Measurements from ENCODE around the gene EFHD1. TPM values are rescaled to one million over a fixed set of nuclear protein-coding genes. Genes with fewer than 3 reads are reported as not detected.
A peak's percentile ranks its signal among the peaks of the same experiment; 100 is the strongest.

Gene EFHD1
- total RNA-seq, 1 experiment from 2014 or later, result not detected

- POLR2A ChIA-PET, result no interaction called here
These were observed 18.1 kb upstream of the EFHD1 start for GRCh38 chr2:232615339-232615738.

GRCh38 chr2:232621186-232621585 lies 12.2 kb upstream of the EFHD1 start:
- intact Hi-C loops (cut with micrococcal nuclease), result no loop called here
- H3K27ac Mint-ChIP-seq (ENCODE audit: low read depth, unreplicated experiment), result no peak overlapping the region
- peaks cover 8% of the 10 kb centered on the region for H3K4me1 Mint-ChIP-seq (ENCODE audit: insufficient read depth, unreplicated experiment)
- no TSS peak for BruUV-seq (replicated peaks)
- H3K36me3 Mint-ChIP-seq (ENCODE audit: insufficient read depth, unreplicated experiment), result no peaks in the 10 kb centered on the region
- no peak for DNase-seq (ENCODE audit: unreplicated experiment)
- no peaks in the 10 kb centered on the region for H3K27me3 Mint-ChIP-seq (ENCODE audit: insufficient read depth, unreplicated experiment)
- H3K9me3 Mint-ChIP-seq (ENCODE audit: unreplicated experiment), result no peaks in the 10 kb centered on the region
- CTCF ChIA-PET, result no interaction called here
- no peak for TF ChIP-seq CTCF (IDR thresholded peaks at IDR 0.05; ENCODE audit: unreplicated experiment)
- POLR2A ChIA-PET, result no interaction called here
- no peak overlapping the region for H3K4me3 Mint-ChIP-seq (ENCODE audit: unreplicated experiment)

More at GRCh38 chr2:232615339-232615738, 18.1 kb upstream of the EFHD1 start:
- H3K4me1 Mint-ChIP-seq (ENCODE audit: insufficient read depth, unreplicated experiment), result peaks cover 9% of the 10 kb centered on the region
- BruUV-seq (replicated peaks), result no TSS peak
- no peaks in the 10 kb centered on the region for H3K27me3 Mint-ChIP-seq (ENCODE audit: insufficient read depth, unreplicated experiment)
- DNase-seq (ENCODE audit: unreplicated experiment), result no peak
- intact Hi-C loops (cut with micrococcal nuclease), result no loop called here
- no peak for TF ChIP-seq CTCF (IDR thresholded peaks at IDR 0.05; ENCODE audit: unreplicated experiment)
- H3K4me3 Mint-ChIP-seq (ENCODE audit: unreplicated experiment), result no peak overlapping the region
- CTCF ChIA-PET, result no interaction called here
- no peaks in the 10 kb centered on the region for H3K9me3 Mint-ChIP-seq (ENCODE audit: unreplicated experiment)
- H3K36me3 Mint-ChIP-seq (ENCODE audit: insufficient read depth, unreplicated experiment), result peaks cover 5% of the 10 kb centered on the region
- H3K27ac Mint-ChIP-seq (ENCODE audit: low read depth, unreplicated experiment), result no peak overlapping the region

GRCh38 chr2:232622563-232622962 lies 10.8 kb upstream of the EFHD1 start:
- ChIA-PET CTCF (interaction anchor here (0.8 kb wide), 1 partner anchor 11 kb away, joined by 3 read pairs; no protein-coding TSS in a partner anchor), POLR2A (no interaction called here)
- Mint-ChIP-seq H3K4me3 (ENCODE audit: unreplicated experiment) (no peak overlapping the region), H3K27ac (ENCODE audit: low read depth, unreplicated experiment) (no peak overlapping the region), H3K27me3 (ENCODE audit: insufficient read depth, unreplicated experiment) (no peaks in the 10 kb centered on the region), H3K4me1 (ENCODE audit: insufficient read depth, unreplicated experiment) (peaks cover 8% of the 10 kb centered on the region), H3K36me3 (ENCODE audit: insufficient read depth, unreplicated experiment) (no peaks in the 10 kb centered on the region), H3K9me3 (ENCODE audit: unreplicated experiment) (no peaks in the 10 kb centered on the region)
- intact Hi-C loops (cut with micrococcal nuclease), result no loop called here
- DNase-seq (ENCODE audit: unreplicated experiment), result no peak
- no TSS peak for BruUV-seq (replicated peaks)
- no peak for TF ChIP-seq CTCF (IDR thresholded peaks at IDR 0.05; ENCODE audit: unreplicated experiment)

DNA sequence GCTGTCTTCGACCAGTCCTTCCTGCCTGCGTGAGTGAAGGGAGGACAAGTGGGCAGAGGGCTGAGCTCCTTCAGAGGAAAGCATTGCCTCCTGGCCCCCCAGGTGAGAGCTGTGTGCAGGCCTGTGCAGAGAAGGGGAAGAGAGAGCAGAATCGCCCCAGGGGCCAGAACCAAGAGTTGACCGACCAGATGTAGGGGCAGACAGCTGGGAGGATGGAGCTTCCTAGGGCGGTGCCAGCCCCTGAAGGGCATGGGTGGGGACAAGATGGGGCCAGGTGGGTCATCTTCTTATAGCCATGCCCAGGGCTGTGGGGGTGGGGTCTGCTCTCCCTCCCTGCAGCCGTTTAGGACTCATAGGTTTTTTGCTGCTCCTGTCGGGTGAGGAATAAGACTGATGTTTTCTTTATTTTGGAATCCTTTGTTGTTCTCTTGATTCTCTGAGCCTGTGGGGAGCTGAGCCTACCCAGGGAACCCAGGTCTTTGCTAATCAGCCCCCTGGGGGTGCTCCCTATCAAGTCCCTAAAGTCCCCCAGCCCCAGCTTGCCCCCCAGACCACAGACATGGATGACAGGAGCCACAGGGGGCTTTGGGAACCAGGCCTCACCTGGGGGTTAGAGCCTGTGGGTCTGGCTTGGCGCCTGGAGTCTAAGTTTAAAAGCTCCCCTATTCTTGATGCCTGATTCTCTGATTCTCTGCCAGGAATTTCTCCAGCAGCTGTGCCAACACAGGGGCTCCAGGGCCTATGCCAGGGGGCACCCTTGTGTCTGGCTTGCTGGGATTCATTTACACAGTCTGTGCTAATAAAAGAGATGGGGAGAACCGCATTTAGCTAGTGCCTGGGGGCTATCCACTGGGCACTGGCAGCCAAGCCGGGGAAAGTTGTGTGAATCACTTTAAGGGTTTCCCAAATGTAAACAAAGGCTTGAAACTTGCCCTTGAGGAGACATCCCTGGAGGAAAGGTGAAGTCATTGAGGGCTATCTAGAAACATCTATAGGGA lies 9.3 kb upstream of the EFHD1 start:
- CTCF ChIA-PET, result interaction anchor here (0.5 to 2.1 kb wide), 3 partner anchors 13 to 356 kb away, joined by 3 to 22 read pairs (median 4); no protein-coding TSS in a partner anchor
- peak; percentile 81 for DNase-seq (ENCODE audit: unreplicated experiment)
- intact Hi-C loops (cut with micrococcal nuclease), result no loop called here
- no TSS peak for BruUV-seq (replicated peaks)
- Mint-ChIP-seq H3K4me3 (ENCODE audit: unreplicated experiment) (no peak overlapping the region), H3K27ac (ENCODE audit: low read depth, unreplicated experiment) (no peak overlapping the region), H3K4me1 (ENCODE audit: insufficient read depth, unreplicated experiment) (peaks cover 8% of the 10 kb centered on the region), H3K9me3 (ENCODE audit: unreplicated experiment) (no peaks in the 10 kb centered on the region), H3K36me3 (ENCODE audit: insufficient read depth, unreplicated experiment) (no peaks in the 10 kb centered on the region), H3K27me3 (ENCODE audit: insufficient read depth, unreplicated experiment) (no peaks in the 10 kb centered on the region)
- POLR2A ChIA-PET, result interaction anchor here (1.0 kb wide), 1 partner anchor 627 kb away, joined by 3 read pairs; the partner anchor contains the start of gene ATG16L1
- no peak for TF ChIP-seq CTCF (IDR thresholded peaks at IDR 0.05; ENCODE audit: unreplicated experiment)
